Activated CD8-positive, alpha-beta memory T cell treated with anti-CD3 and anti-CD28 coated beads for 1 hour (primary cell): ENCODE results near the gene HOXC4.
"Not testable (repeated sequence)": the region's sequence is repeated elsewhere in the genome, so short reads cannot be mapped to it uniquely, and the experiment has no call there.

Experiments used
- DNase-seq, 2 donors: peaks; one replicate each; pipeline ENCODE4 v3.0.0-alpha.2; 2020; ENCODE audit warnings: low read depth in 1 of 2; ENCODE audit errors: extremely low read depth in 1 of 2

Gene HOXC4

GRCh38 chr12:54053003-54053750, 458 bp upstream of the HOXC4 start:
- DNase-seq: no peak

- DNase-seq: no peak
Measured at GRCh38 chr12:54054742-54055194, 1.1 kb downstream of the HOXC4 start.

GRCh38 chr12:54055552-54055951, 1.9 kb downstream of the HOXC4 start:
- no peak for DNase-seq

- DNase-seq: no peak
Measured at GRCh38 chr12:54056110-54056509, 2.5 kb downstream of the HOXC4 start.

- DNase-seq: no peak
Measured at GRCh38 chr12:54058128-54058768, 4.6 kb downstream of the HOXC4 start.

- DNase-seq: no peak
Measured at GRCh38 chr12:54059668-54060067, 6.0 kb downstream of the HOXC4 start.

GRCh38 chr12:54060174-54060974, 6.7 kb downstream of the HOXC4 start:
- no peak for DNase-seq

- DNase-seq: no peak
Measured at GRCh38 chr12:54060975-54061778, 7.5 kb downstream of the HOXC4 start.

- no peak for DNase-seq
Measured at GRCh38 chr12:54065677-54066076, 12.0 kb downstream of the HOXC4 start.

- no peak for DNase-seq
Measured at GRCh38 chr12:54066408-54066807, 12.8 kb downstream of the HOXC4 start.

- no peak for DNase-seq
Measured at GRCh38 chr12:54068418-54069070, 14.9 kb downstream of the HOXC4 start.

GRCh38 chr12:54071942-54072341, 18.3 kb downstream of the HOXC4 start:
- no peak for DNase-seq

GRCh38 chr12:54074308-54074707, 20.7 kb downstream of the HOXC4 start:
- no peak for DNase-seq

- DNase-seq: no peak
Measured at GRCh38 chr12:54075409-54075808, 21.8 kb downstream of the HOXC4 start.

GRCh38 chr12:54075974-54076373, 22.3 kb downstream of the HOXC4 start:
- DNase-seq: no peak

- DNase-seq: not testable (repeated sequence)
Measured at GRCh38 chr12:54077843-54078242, 24.2 kb downstream of the HOXC4 start.

- not testable (repeated sequence) for DNase-seq
Measured at GRCh38 chr12:54079115-54079514, 25.5 kb downstream of the HOXC4 start.

GRCh38 chr12:54080008-54080924, 26.6 kb downstream of the HOXC4 start:
- not testable (repeated sequence) for DNase-seq

- not testable (repeated sequence) for DNase-seq
Measured at GRCh38 chr12:54081053-54081514, 27.4 kb downstream of the HOXC4 start.
